AG04450 (cell line): ENCODE data around the gene CBX4. TPM values are rescaled to one million over a fixed set of nuclear protein-coding genes. Genes with fewer than 3 reads are reported as not detected.

Experiments used
- CTCF ChIA-PET: fragments of 300-600, 350-600 bp; formaldehyde crosslinking; extraction: SDS; loops from one replicate; lab custom pipeline; 2022; ENCODE audit warnings: antibody characterized with exemption, inconsistent platforms; lab: Charles Lee
- POLR2A ChIA-PET: fragments of 350-600 bp; formaldehyde crosslinking; extraction: SDS; loops from one replicate; lab custom pipeline; 2021; ENCODE audit warnings: antibody characterized with exemption, inconsistent platforms; lab: Yijun Ruan, JAX
- DNase-seq: peaks from one replicate; pipeline ENCODE4 v3.0.0-alpha.2; 2011; ENCODE audit warnings: low read depth, low spot score
- H3K27ac ChIP-seq: one replicate; pipeline ENCODE4 v1.5.1; 2012; ENCODE audit warnings: low read depth, low read length, control low read depth
- H3K27me3 ChIP-seq: one replicate; pipeline ENCODE4 v1.6.0; 2012; ENCODE audit warnings: low read length; ENCODE audit not compliant: control insufficient read depth, insufficient read depth
- H3K4me3 ChIP-seq: 2 replicates; pipeline ENCODE4 v1.5.1; 2011; ENCODE audit warnings: mild to moderate bottlenecking, low read depth, low read length, control low read depth
- H3K9me3 ChIP-seq: 2 replicates; pipeline ENCODE4 v1.5.1; 2012; ENCODE audit warnings: low read length; ENCODE audit not compliant: control insufficient read depth, insufficient read depth
- polyA plus RNA-seq: library from polyadenylated mRNA; depleted of rRNA; stranded (reverse); fragments of >200 nt; gene quantifications from 2 replicates; pipeline ENCODE4 v1.2.3, GENCODE V29; 2011
- TF ChIP-seq, protein P1 (sequence below): IDR thresholded peaks from 2 replicates; pipeline ENCODE4 v1.5.1; 2011; ENCODE audit warnings: low read depth, low read length, control low read depth, inconsistent platforms

The CBX4 gene
- polyA plus RNA-seq, 1 experiment: 7.6 TPM

- CTCF ChIA-PET: no interaction called here
- TF ChIP-seq, protein P1, sequence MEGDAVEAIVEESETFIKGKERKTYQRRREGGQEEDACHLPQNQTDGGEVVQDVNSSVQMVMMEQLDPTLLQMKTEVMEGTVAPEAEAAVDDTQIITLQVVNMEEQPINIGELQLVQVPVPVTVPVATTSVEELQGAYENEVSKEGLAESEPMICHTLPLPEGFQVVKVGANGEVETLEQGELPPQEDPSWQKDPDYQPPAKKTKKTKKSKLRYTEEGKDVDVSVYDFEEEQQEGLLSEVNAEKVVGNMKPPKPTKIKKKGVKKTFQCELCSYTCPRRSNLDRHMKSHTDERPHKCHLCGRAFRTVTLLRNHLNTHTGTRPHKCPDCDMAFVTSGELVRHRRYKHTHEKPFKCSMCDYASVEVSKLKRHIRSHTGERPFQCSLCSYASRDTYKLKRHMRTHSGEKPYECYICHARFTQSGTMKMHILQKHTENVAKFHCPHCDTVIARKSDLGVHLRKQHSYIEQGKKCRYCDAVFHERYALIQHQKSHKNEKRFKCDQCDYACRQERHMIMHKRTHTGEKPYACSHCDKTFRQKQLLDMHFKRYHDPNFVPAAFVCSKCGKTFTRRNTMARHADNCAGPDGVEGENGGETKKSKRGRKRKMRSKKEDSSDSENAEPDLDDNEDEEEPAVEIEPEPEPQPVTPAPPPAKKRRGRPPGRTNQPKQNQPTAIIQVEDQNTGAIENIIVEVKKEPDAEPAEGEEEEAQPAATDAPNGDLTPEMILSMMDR: no peak
- no peak overlapping the region for H3K27ac ChIP-seq
- H3K27me3 ChIP-seq: peaks cover 28% of the 10 kb centered on the region
- H3K9me3 ChIP-seq: no peaks in the 10 kb centered on the region; the same call in 1 of the 2 replicates
- H3K4me3 ChIP-seq: no peak overlapping the region
- DNase-seq: no peak
- POLR2A ChIA-PET: no interaction called here
These were observed 22.4 kb upstream of the CBX4 start for GRCh38 chr17:79861413-79862216.

DNA sequence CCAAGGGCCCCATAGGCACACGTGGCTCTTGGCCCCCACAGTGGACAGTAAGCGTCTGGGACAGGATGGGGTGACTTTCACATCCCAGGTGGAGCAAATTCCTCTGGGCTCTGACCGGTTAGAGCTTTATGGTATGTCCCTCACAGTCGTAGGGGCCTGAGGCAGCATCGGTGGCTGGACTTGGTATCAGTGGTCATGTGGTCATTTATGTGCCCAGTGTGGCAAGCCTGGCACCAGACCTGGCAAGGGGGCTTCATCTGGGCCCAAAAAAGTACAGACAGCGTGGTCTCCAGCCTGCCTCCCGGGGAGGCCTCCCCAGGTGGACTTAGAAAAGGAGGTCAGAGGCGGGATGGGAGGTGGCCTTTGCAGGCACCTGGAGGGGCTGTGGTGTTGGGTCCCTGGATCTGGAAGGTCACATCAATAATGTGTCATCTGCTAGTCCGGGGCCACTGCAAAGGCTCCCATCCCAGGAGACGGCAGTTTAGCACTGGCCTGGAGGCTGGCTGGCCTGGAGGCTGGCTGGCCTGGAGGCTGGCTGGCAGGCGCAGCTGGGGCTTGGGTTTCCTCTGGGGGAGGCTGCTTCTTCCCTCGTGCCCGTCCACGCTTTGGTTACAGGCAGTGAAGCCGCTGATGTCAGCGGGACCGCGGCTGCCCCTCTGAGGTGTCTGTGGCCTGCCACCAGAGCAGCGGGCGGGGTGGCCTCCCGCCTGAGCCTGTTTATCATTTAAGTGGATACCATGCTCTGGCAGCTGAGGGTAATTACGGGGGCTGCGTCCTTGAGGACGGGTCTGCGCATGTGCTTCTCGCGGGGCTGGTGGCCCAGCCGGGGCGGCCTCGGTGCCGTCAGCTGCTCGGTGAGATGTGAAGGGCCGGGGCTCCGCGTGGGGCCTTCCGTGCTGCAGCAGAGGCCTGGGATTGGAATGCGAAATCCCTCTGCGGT lies 20.7 kb upstream of the CBX4 start:
- H3K27me3 ChIP-seq: peaks cover 31% of the 10 kb centered on the region

DNA sequence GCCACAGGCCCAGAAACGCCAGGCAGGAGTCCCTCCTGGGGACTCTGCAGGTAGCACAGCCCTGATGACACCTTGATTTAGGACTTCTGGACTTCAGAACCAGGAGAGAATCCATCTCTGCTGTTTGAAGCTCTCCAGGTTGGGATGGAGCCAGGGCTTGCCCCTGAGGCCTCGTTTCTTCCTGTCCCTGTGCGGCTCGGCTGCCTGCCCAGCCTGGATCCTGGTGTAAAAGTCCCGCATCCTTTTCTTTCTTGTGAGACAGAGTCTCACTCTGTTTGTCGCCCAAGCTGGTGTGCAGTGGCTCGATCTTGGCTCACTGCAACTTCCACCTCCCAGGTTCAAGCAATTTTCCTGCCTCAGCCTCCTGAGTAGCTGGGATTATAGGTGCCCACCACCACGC lies 17.9 kb upstream of the CBX4 start:
- ChIA-PET CTCF (interaction anchor here (0.6 kb wide), 1 partner anchor 18 kb away, joined by 7 read pairs; no protein-coding TSS in a partner anchor), POLR2A (interaction anchor here (1.7 kb wide), 1 partner anchor 18 kb away, joined by 3 read pairs; the partner anchor contains the start of gene CBX4)
- no peak for DNase-seq
- no peaks in the 10 kb centered on the region; the same call in 1 of the 2 replicates for H3K9me3 ChIP-seq
- H3K27me3 ChIP-seq: peaks cover 21% of the 10 kb centered on the region
- no peak overlapping the region for H3K4me3 ChIP-seq
- TF ChIP-seq, protein P1: no peak
- H3K27ac ChIP-seq: no peak overlapping the region

More for the DNA sequence above, 20.7 kb upstream of the CBX4 start:
- no peak overlapping the region for H3K4me3 ChIP-seq
- no peaks in the 10 kb centered on the region; the same call in 1 of the 2 replicates for H3K9me3 ChIP-seq
- H3K27ac ChIP-seq: no peak overlapping the region
- ChIA-PET CTCF (no interaction called here), POLR2A (no interaction called here)
- TF ChIP-seq, protein P1: no peak
- DNase-seq: no peak

GRCh38 chr17:79855331-79856124 lies 16.3 kb upstream of the CBX4 start:
- no peak overlapping the region for H3K4me3 ChIP-seq
- CTCF ChIA-PET: interaction anchor here (1.4 to 2.6 kb wide), 2 partner anchors 11 to 109 kb away, joined by 5 to 8 read pairs; no protein-coding TSS in a partner anchor
- H3K27me3 ChIP-seq: peaks cover 10% of the 10 kb centered on the region
- no peak for DNase-seq
- POLR2A ChIA-PET: no interaction called here
- no peaks in the 10 kb centered on the region; the same call in 1 of the 2 replicates for H3K9me3 ChIP-seq
- no peak overlapping the region for H3K27ac ChIP-seq
- TF ChIP-seq, protein P1: no peak
